Neutrophil (primary cell): ENCODE results near the gene NRXN3.

Source experiments
- H3K27ac ChIP-seq: fragments of 200-600 bp; sonication (generic); 2 replicates; pipeline ENCODE4 v1.5.1; 2016; ENCODE audit warnings: mild to moderate bottlenecking, moderate library complexity
- H3K27me3 ChIP-seq: fragments of 200-600 bp; sonication (generic); 2 replicates; pipeline ENCODE4 v1.6.0; 2016; ENCODE audit warnings: mild to moderate bottlenecking
- H3K36me3 ChIP-seq: fragments of 200-600 bp; sonication (generic); 2 replicates; pipeline ENCODE4 v1.5.1; 2017
- H3K4me1 ChIP-seq, 2 experiments: fragments of 200-600 bp in 1 of 2; sonication (generic) in 1 of 2; 1 replicate in 1 of 2; 2 replicates in 1 of 2; pipeline versions ENCODE4 v1.5.1 to v1.6.1; 2013 to 2016; ENCODE audit warnings: low read depth in 1 of 2, low read length in 1 of 2, mild to moderate bottlenecking in 1 of 2, moderate library complexity in 1 of 2; ENCODE audit not compliant: control insufficient read depth in 1 of 2, insufficient read depth in 1 of 2
- H3K4me3 ChIP-seq, 2 experiments: fragments of 200-600 bp in 1 of 2; sonication (generic) in 1 of 2; 1 replicate in 1 of 2; 2 replicates in 1 of 2; pipeline ENCODE4 v1.5.1; 2013 to 2016; ENCODE audit warnings: low read depth in 1 of 2, low read length in 1 of 2, mild to moderate bottlenecking in 1 of 2, moderate library complexity in 1 of 2
- H3K9me3 ChIP-seq: fragments of 200-600 bp; sonication (generic); 2 replicates; pipeline ENCODE4 v1.5.1; 2016
- TF ChIP-seq, protein P1 (sequence below): fragments of 200-600 bp; sonication (generic); IDR thresholded peaks from 2 replicates; pipeline ENCODE4 v1.5.1; 2016; ENCODE audit warnings: antibody characterized with exemption

Gene NRXN3

GRCh38 chr14:79670811-79671210, 1500.6 kb downstream of the NRXN3 start:
- Histone ChIP-seq H3K9me3 (no peaks in the 10 kb centered on the region), H3K4me3 (no peak overlapping the region)
- TF ChIP-seq, protein P1, sequence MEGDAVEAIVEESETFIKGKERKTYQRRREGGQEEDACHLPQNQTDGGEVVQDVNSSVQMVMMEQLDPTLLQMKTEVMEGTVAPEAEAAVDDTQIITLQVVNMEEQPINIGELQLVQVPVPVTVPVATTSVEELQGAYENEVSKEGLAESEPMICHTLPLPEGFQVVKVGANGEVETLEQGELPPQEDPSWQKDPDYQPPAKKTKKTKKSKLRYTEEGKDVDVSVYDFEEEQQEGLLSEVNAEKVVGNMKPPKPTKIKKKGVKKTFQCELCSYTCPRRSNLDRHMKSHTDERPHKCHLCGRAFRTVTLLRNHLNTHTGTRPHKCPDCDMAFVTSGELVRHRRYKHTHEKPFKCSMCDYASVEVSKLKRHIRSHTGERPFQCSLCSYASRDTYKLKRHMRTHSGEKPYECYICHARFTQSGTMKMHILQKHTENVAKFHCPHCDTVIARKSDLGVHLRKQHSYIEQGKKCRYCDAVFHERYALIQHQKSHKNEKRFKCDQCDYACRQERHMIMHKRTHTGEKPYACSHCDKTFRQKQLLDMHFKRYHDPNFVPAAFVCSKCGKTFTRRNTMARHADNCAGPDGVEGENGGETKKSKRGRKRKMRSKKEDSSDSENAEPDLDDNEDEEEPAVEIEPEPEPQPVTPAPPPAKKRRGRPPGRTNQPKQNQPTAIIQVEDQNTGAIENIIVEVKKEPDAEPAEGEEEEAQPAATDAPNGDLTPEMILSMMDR: no peak

DNA sequence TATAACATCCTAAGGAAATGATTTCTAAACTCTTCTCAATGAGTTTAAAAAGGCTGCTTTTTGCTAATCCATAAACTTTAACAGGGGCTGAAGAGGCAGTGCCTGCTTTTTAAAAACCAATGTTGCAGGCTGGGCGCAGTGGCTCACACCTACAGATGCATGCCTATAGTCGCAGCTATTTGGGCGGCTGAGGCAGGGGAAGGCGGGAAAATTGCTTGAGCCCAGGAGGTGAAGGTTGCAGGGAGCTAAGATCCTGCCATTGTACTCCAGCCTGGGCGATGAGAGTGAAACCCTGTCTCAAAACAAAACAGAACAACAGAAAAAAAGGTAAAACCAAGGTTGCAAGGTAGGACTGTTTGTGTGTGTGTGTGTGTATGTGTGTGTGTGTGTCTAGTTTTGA, 1509.9 kb downstream of the NRXN3 start:
- Histone ChIP-seq H3K4me3 (no peak overlapping the region), H3K4me1 (no peaks in the 10 kb centered on the region), H3K27me3 (no peaks in the 10 kb centered on the region), H3K27ac (no peak overlapping the region), H3K9me3 (no peaks in the 10 kb centered on the region), H3K36me3 (no peaks in the 10 kb centered on the region)
- TF ChIP-seq, protein P1: no peak

More at GRCh38 chr14:79670811-79671210, 1500.6 kb downstream of the NRXN3 start:
- Histone ChIP-seq H3K36me3 (no peaks in the 10 kb centered on the region), H3K27ac (no peak overlapping the region), H3K27me3 (no peaks in the 10 kb centered on the region), H3K4me1 (no peaks in the 10 kb centered on the region)

GRCh38 chr14:79686196-79686595, 1516.0 kb downstream of the NRXN3 start:
- Histone ChIP-seq H3K36me3 (no peaks in the 10 kb centered on the region), H3K27ac (no peak overlapping the region), H3K4me1 (no peaks in the 10 kb centered on the region), H3K27me3 (no peaks in the 10 kb centered on the region), H3K4me3 (no peak overlapping the region), H3K9me3 (no peaks in the 10 kb centered on the region)
- TF ChIP-seq, protein P1: no peak

DNA sequence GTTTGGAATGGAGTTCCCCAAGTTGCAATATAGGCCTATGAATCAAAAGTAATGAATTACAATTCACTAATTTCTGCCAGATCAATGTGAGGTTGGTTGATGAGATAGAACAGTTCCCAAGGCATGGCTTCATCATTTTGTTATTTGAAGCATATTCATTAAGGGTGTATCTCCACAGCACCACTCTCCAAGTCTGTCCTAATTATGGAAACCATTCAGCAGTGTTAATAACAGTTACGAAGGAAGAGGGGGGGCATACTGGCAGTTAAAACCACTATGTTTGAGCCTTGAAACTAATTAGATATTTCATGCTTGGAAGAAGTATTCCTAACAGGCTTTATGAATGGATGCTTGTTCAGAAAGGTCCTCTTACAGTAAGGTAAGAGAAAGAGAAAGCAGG, 1520.8 kb downstream of the NRXN3 start:
- no peaks in the 10 kb centered on the region for H3K9me3 ChIP-seq
- H3K4me3 ChIP-seq: no peak overlapping the region
- no peaks in the 10 kb centered on the region for H3K36me3 ChIP-seq
- no peak overlapping the region for H3K27ac ChIP-seq
- TF ChIP-seq, protein P1: no peak
- H3K4me1 ChIP-seq: no peaks in the 10 kb centered on the region
- H3K27me3 ChIP-seq: no peaks in the 10 kb centered on the region

- H3K4me3 ChIP-seq: no peak overlapping the region
- H3K4me1 ChIP-seq: no peaks in the 10 kb centered on the region
- no peaks in the 10 kb centered on the region for H3K36me3 ChIP-seq
- no peak overlapping the region for H3K27ac ChIP-seq
- H3K27me3 ChIP-seq: no peaks in the 10 kb centered on the region
- no peaks in the 10 kb centered on the region for H3K9me3 ChIP-seq
- TF ChIP-seq, protein P1: no peak
Observed at GRCh38 chr14:79693935-79694334, 1523.8 kb downstream of the NRXN3 start.

DNA sequence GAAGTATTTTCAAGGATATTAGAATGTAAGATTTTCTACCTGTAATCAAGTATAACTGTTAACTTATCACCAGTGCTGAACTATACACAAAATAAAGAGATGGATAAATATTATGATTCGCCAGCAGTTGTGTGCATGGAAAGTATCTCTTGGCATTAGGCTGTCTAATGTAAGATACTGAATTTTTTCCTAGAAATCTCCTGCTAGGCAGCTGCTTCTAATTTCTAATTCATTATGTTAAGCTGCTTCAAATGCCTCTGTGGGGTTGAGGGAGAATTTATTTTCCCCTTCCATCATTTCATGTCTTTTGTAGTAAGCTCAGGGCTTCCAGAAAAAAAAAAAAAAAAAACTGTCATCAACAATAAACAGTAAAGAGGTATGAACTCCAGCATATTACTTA, 1525.1 kb downstream of the NRXN3 start:
- TF ChIP-seq, protein P1: no peak
- H3K9me3 ChIP-seq: no peaks in the 10 kb centered on the region
- no peak overlapping the region for H3K4me3 ChIP-seq
- no peak overlapping the region for H3K27ac ChIP-seq
- no peaks in the 10 kb centered on the region for H3K27me3 ChIP-seq
- H3K36me3 ChIP-seq: no peaks in the 10 kb centered on the region
- no peaks in the 10 kb centered on the region for H3K4me1 ChIP-seq
